RWPE1 (cell line): ENCODE results near the gene DTYMK.

Experiments
- CTCF ChIA-PET: fragments of 350-600 bp; sonication (Branson Sonifier 250); formaldehyde crosslinking; extraction: SDS; loops from one replicate; lab custom pipeline; 2021; lab: Yijun Ruan, JAX
- POLR2A ChIA-PET: fragments of 400-600 bp; formaldehyde crosslinking; extraction: SDS; loops from one replicate; lab custom pipeline; 2020; ENCODE audit warnings: antibody characterized with exemption; ENCODE audit not compliant: low non-redundant PET; lab: Yijun Ruan, JAX
- DNase-seq: peaks from one replicate; pipeline ENCODE4 v3.0.0; 2012; ENCODE audit warnings: low spot score
- H3K27ac ChIP-seq: fragments of 450-650 bp; 2 replicates; pipeline ENCODE4 v1.5.1; 2017
- TF ChIP-seq, protein P1 (sequence below): fragments of 450-650 bp; conservative IDR thresholded peaks from 2 replicates; pipeline ENCODE4 v1.5.1; 2017; ENCODE audit warnings: low read depth, mild to moderate bottlenecking

DTYMK gene

DNA sequence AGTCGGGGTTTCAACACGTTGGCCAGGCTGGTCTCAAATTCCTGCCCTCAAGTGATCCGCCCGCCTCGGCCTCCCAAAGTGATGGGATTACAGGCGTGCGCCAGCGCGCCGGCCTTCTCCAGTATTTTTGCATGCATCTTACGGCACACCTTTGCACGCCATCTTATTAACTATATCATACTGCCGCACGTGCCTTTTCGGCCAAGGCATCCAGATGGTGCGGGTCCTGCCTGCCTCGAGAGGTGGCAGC lies 14.5 kb upstream of the DTYMK start:
- CTCF ChIA-PET, result interaction anchor here (0.6 to 1.2 kb wide), 3 partner anchors 36 to 165 kb away, joined by 3 to 6 read pairs (median 4); no protein-coding TSS in a partner anchor
- no peak for DNase-seq
- peak overlapping the region; percentile 94 for H3K27ac ChIP-seq
- TF ChIP-seq, protein P1, sequence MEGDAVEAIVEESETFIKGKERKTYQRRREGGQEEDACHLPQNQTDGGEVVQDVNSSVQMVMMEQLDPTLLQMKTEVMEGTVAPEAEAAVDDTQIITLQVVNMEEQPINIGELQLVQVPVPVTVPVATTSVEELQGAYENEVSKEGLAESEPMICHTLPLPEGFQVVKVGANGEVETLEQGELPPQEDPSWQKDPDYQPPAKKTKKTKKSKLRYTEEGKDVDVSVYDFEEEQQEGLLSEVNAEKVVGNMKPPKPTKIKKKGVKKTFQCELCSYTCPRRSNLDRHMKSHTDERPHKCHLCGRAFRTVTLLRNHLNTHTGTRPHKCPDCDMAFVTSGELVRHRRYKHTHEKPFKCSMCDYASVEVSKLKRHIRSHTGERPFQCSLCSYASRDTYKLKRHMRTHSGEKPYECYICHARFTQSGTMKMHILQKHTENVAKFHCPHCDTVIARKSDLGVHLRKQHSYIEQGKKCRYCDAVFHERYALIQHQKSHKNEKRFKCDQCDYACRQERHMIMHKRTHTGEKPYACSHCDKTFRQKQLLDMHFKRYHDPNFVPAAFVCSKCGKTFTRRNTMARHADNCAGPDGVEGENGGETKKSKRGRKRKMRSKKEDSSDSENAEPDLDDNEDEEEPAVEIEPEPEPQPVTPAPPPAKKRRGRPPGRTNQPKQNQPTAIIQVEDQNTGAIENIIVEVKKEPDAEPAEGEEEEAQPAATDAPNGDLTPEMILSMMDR, result peak; percentile 66
- POLR2A ChIA-PET, result interaction anchor here (1.0 to 2.7 kb wide), 3 partner anchors 11 to 33 kb away, joined by 3 to 15 read pairs (median 13); partner anchors contain the start of genes D2HGDH and DTYMK

DNA sequence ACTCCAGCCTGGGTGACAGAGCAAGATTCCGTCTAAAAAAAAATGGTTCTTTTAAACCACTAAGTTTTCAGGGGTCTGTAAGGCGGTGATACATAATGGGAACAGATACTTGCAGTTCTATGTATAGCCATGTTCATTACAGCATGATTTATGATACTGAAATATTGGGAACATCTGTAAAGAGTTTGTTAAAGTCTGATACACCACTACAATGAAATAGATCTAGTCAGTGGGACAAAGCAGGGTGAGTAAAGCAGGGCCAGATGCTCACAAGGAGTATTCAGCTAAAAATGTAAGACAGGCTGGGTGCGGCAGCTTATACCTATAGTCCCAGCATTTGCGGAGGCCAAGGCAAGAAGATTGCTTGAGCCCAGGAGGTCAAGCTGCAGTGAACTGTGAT lies 9.0 kb upstream of the DTYMK start:
- TF ChIP-seq, protein P1, result no peak
- ChIA-PET CTCF (no interaction called here), POLR2A (no interaction called here)
- peak overlapping the region; percentile 38 for H3K27ac ChIP-seq
- DNase-seq, result no peak

DNA sequence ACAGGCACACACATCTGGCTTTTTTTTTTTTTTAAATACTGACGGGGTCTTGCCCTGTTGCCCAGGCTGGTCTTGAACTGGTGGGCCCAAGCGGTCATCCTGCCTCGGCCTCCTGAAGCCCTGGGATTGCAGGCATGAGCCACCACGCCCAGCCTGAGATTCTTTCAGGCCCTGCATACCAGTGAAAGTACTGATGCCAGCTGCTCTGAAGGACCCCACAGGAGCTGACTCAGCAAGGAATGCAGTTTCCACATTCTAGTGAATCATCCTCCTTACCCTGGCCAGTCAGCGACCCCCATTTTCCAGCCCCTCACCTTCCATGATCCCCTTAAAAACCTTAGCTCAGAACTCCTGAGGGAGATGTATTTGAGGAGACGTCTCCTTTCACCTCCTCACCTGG lies 5.8 kb upstream of the DTYMK start:
- ChIA-PET POLR2A (interaction anchor here (1.0 kb wide), 1 partner anchor 10 kb away, joined by 3 read pairs; the partner anchor contains the start of gene ING5), CTCF (interaction anchor here (0.7 kb wide), 1 partner anchor 266 kb away, joined by 4 read pairs; no protein-coding TSS in a partner anchor)
- TF ChIP-seq, protein P1, result no peak
- H3K27ac ChIP-seq, result peak overlapping the region; percentile 71
- DNase-seq, result peak; percentile 25

DNA sequence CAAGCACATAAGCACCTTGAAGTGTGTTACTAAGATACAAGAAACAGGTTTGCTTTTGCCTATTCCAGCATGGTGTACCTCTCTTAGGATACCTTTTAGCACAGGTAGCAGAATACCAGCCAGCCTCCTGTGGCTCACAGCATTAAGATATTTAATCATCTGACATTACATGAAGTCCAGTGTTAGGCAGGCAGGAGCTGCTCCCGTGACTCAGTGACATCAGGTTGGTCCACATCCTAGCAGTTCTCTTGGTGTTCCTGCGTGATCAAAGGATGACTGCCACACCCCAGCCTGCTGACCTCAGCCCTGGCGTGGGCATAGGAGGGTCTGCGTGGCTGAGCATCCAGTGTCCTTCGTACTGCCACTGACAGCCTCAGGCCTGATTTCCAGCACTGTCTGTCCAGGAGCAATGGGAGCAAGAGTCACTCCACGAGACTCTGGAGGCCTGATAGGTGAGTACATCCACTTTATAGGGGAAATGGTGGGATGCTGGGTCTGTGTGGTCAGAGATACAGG lies 3.6 kb upstream of the DTYMK start:
- ChIA-PET CTCF (no interaction called here), POLR2A (interaction anchor here (1.0 kb wide), 1 partner anchor 10 kb away, joined by 3 read pairs; no protein-coding TSS in a partner anchor)
- TF ChIP-seq, protein P1, result no peak
- no peak for DNase-seq
- H3K27ac ChIP-seq, result peak overlapping the region; percentile 71; the same call in 1 of the 2 replicates

DNA sequence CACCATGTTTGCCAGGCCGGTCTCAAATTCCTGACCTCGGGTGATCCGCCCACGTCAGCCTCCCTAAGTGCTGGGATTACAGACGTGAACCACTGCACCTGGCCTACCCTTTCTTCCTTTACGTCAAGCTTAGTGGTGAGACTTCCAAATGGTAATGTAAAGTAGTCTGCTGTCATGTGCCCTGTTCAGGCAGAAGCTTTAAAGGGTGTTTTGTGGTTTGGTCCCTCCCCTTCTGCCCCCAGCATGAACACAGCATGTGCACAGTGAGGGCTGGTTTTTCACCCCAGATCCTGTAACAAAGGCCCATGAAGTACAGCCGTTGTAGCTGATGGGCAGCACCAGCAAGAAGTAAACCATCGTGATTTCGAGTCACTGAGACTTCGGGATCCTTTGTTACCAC lies 2.7 kb upstream of the DTYMK start:
- H3K27ac ChIP-seq, result peak overlapping the region; percentile 14
- CTCF ChIA-PET, result no interaction called here
- POLR2A ChIA-PET, result no interaction called here
- TF ChIP-seq, protein P1, result no peak
- DNase-seq, result no peak

DNA sequence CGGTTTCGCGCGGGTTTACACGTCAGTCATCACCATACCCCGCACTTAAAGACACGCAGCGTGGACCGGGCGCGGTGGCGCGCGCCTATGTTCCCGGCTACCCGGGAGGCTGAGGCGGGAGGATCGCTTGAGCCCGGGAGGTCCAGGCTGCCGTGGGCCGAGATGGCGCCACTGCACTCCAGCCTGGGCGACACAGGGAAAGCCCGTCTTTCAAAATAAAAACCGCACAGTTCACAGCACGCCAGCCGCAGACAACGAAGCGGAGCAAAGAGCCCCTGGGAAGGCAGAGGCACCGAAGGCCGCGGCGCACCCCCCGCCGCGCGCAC lies 328 bp downstream of the DTYMK start:
- H3K27ac ChIP-seq, result peak overlapping the region; percentile 82
- DNase-seq, result no peak
- ChIA-PET CTCF (interaction anchor here (0.6 kb wide), 1 partner anchor 24 kb away, joined by 4 read pairs; no protein-coding TSS in a partner anchor), POLR2A (interaction anchor here (0.6 to 1.0 kb wide), 4 partner anchors 15 to 562 kb away, joined by 3 to 13 read pairs (median 6); partner anchors contain the start of gene ING5)
- TF ChIP-seq, protein P1, result no peak
